Temporal lobe (tissue), 1 donor: ENCODE data around the gene CAPNS1. TPM values are rescaled to one million over a fixed set of nuclear protein-coding genes. Genes with fewer than 3 reads are reported as not detected.

ENCODE experiments used
- total RNA-seq: library from RNA; depleted of rRNA; stranded (reverse); fragments of >200 nt; gene quantifications from one replicate; pipeline ENCODE4 v1.2.3, GENCODE V29; 2014

CAPNS1 gene
- total RNA-seq, 1 donor from 2014 or later, result 78.7 TPM

Other genes starting within 250 kb of the CAPNS1 start
- gene NFKBID, start 239.5 kb upstream of the CAPNS1 start, total RNA-seq, result 2.0 TPM
- not detected for gene HCST, start 237.5 kb upstream of the CAPNS1 start, total RNA-seq
- gene TYROBP, start 231.8 kb upstream of the CAPNS1 start, total RNA-seq, result 2.5 TPM
- gene LRFN3, start 203.7 kb upstream of the CAPNS1 start, total RNA-seq, result 8.4 TPM
- gene SDHAF1, start 144.9 kb upstream of the CAPNS1 start, total RNA-seq, result 9.8 TPM
- under 0.01 TPM for gene SYNE4, start 131.3 kb upstream of the CAPNS1 start, total RNA-seq
- 7.4 TPM for gene ALKBH6, start 125.9 kb upstream of the CAPNS1 start, total RNA-seq
- 49.4 TPM for gene CLIP3, start 107.2 kb upstream of the CAPNS1 start, total RNA-seq
- gene THAP8, start 85.8 kb upstream of the CAPNS1 start, total RNA-seq, result 2.2 TPM
- 0.98 TPM for gene WDR62, start 85.2 kb upstream of the CAPNS1 start, total RNA-seq
- not detected for gene OVOL3, start 28.9 kb upstream of the CAPNS1 start, total RNA-seq
- 41.8 TPM for gene POLR2I, start 25.2 kb upstream of the CAPNS1 start, total RNA-seq
- gene TBCB, start 24.6 kb upstream of the CAPNS1 start, total RNA-seq, result 274 TPM
- 1.5 TPM for gene COX7A1, start 12.4 kb downstream of the CAPNS1 start, total RNA-seq
- gene ZNF565, start 74.6 kb downstream of the CAPNS1 start, total RNA-seq, result 18.4 TPM
- gene ZNF146, start 75.0 kb downstream of the CAPNS1 start, total RNA-seq, result 87.8 TPM
- gene ZFP14, start 239.1 kb downstream of the CAPNS1 start, total RNA-seq, result 39.3 TPM